Uterus (tissue), 2 donors: ENCODE data around the gene GABRB3.

Experiments used
- CTCF ChIP-seq, 4 experiments: fragments of 200-600 bp in 2 of 4; fragments of 450-650 bp in 2 of 4; sonication (generic) in 2 of 4; IDR thresholded peaks; one replicate each; pipeline ENCODE4 v1.5.1; 2016 to 2019; ENCODE audit warnings: antibody characterized with exemption in 4 of 4, mild to moderate bottlenecking in 2 of 4, moderate library complexity in 1 of 4
- POLR2A ChIP-seq, 2 donors: fragments of 450-650 bp; IDR thresholded peaks; one replicate each; pipeline ENCODE4 v1.6.1; 2016; ENCODE audit warnings: antibody characterized with exemption in 2 of 2, mild to moderate bottlenecking in 1 of 2, moderate library complexity in 1 of 2

DNA sequence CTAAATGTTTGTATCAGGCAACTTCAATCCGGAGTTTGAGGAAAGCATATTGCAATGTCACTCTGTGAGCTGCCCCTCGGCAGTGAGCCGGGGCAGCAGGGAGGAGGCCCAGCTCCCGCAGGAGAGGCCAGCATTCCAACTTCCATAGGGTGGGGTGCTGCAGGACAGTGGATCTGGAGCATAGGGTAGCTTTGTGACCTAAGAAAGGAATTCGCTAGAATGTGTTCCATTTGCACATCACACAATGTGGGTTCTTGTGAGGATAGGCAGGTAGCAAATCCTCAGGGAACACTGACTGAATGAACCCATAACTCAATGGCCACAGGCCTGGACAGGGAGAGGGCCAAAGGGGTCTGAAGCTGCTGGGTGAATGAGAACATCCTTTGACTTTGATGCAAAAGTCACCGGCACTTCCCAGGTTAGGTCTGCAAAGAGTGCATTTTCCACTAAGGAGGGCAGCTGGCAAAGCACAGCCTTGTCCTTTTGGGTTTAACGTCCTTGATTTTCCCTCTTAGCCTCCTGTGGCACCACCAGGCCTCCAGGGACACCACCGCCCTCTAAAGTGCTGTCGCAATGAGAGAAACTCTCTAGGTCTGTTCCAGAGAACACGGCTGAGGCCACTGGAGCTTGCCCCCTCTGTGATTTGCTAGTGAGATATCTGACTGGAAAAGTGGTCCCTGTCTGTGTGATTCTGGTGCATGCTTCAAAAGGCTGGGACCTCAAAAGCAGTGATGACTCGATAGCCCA lies 36.2 kb downstream of the GABRB3 start:
- TF ChIP-seq CTCF (IDR thresholded peaks at IDR 0.05) (no peak), POLR2A (IDR thresholded peaks at IDR 0.05) (no peak)
